Right atrium auricular region (tissue), 2 donors: ENCODE measurements around the gene STING1. TPM values are rescaled to one million over a fixed set of nuclear protein-coding genes. Genes with fewer than 3 reads are reported as not detected.
A peak's percentile ranks its signal among the peaks of the same experiment; 100 is the strongest.
"Not testable (repeated sequence)": the region's sequence is repeated elsewhere in the genome, so short reads cannot be mapped to it uniquely, and the experiment has no call there.

ENCODE experiments used
- DNase-seq: peaks from one replicate; pipeline ENCODE4 v3.0.0-alpha.2; 2019; ENCODE audit warnings: low spot score
- H3K27ac ChIP-seq, 2 donors: fragments of 200-600 bp; sonication (generic); 1 replicate in 1 of 2; 2 replicates in 1 of 2; pipeline ENCODE4 v1.5.1; 2016 to 2019
- H3K27me3 ChIP-seq, 2 donors: fragments of 200-600 bp; sonication (generic); one replicate each; pipeline versions ENCODE4 v1.5.1 to v1.6.0; 2017 to 2019
- H3K36me3 ChIP-seq: fragments of 200-600 bp; sonication (generic); one replicate; pipeline ENCODE4 v1.5.1; 2016
- H3K4me1 ChIP-seq, 2 donors: fragments of 200-600 bp; sonication (generic); one replicate each; pipeline versions ENCODE4 v1.5.1 to v1.6.0; 2017 to 2019
- H3K4me3 ChIP-seq, 2 donors: fragments of 200-600 bp; sonication (generic); 1 replicate in 1 of 2; 2 replicates in 1 of 2; pipeline ENCODE4 v1.5.1; 2017 to 2019; ENCODE audit warnings: mild to moderate bottlenecking in 1 of 2, moderate library complexity in 1 of 2
- H3K9me3 ChIP-seq, 2 donors: fragments of 200-600 bp; sonication (generic); one replicate each; pipeline ENCODE4 v1.5.1; 2019
- total RNA-seq, 2 donors: library from RNA; depleted of rRNA; stranded (reverse); fragments of >200 nt; gene quantifications; one replicate each; pipeline ENCODE4 v1.1.0, GENCODE V29; 2016
- TF ChIP-seq, protein P1 (sequence below), 2 donors: fragments of 200-600 bp; sonication (generic); IDR thresholded peaks; one replicate each; pipeline ENCODE4 v1.5.1; 2019; ENCODE audit warnings: antibody characterized with exemption in 2 of 2

The STING1 gene
- total RNA-seq, 2 donors from 2014 or later: 80.0 to 123 TPM

DNA sequence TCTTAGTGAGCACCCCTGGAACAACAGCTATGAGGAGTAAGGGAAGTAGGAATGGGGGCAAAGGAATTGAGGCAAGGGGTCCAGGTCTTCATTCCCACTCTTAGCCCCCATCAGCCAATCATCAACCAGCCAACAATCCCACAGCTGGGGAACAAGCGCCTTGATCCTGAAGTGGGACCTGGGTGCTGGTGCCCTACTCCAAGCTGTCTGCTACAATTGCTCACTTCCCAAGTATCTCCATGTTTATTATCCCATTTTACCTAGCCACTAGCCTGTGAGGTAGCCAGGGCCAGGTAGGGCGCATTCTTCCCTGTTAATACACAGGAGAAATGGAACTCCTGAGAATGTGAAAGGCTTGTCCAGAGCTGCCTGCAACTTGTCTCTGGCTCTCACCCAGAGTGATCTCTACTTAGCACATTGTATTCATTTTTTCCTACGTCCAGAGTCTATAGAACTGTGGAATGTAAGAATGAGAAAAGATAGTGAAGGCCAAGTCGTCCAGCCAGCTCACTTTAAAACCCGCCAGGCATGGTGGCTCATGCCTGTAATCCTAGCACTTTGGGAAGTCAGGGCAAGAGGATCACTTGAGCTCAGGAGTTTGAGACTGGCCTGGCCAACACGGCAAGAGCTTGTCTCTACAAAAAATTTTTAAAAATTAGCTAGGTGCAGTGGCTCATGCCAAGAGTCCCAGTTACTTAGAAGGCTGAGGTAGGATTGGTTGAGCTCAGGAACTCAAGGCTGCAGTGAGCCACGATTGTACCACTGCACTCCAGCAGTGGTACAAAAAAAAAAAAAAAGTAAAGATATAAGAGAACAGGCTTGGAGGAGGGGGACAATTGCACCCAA is 37.0 kb downstream of the STING1 start:
- no peak for DNase-seq
- Histone ChIP-seq H3K9me3 (no peaks in the 10 kb centered on the region), H3K27ac (peak overlapping the region in 1 of 2 donors; percentile 16), H3K27me3 (no peaks in the 10 kb centered on the region), H3K4me3 (no peak overlapping the region), H3K36me3 (no peaks in the 10 kb centered on the region), H3K4me1 (peaks cover 0 to 12% of the 10 kb centered on the region in 2 donors)
- TF ChIP-seq, protein P1, sequence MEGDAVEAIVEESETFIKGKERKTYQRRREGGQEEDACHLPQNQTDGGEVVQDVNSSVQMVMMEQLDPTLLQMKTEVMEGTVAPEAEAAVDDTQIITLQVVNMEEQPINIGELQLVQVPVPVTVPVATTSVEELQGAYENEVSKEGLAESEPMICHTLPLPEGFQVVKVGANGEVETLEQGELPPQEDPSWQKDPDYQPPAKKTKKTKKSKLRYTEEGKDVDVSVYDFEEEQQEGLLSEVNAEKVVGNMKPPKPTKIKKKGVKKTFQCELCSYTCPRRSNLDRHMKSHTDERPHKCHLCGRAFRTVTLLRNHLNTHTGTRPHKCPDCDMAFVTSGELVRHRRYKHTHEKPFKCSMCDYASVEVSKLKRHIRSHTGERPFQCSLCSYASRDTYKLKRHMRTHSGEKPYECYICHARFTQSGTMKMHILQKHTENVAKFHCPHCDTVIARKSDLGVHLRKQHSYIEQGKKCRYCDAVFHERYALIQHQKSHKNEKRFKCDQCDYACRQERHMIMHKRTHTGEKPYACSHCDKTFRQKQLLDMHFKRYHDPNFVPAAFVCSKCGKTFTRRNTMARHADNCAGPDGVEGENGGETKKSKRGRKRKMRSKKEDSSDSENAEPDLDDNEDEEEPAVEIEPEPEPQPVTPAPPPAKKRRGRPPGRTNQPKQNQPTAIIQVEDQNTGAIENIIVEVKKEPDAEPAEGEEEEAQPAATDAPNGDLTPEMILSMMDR (IDR thresholded peaks at IDR 0.05): no peak

DNA sequence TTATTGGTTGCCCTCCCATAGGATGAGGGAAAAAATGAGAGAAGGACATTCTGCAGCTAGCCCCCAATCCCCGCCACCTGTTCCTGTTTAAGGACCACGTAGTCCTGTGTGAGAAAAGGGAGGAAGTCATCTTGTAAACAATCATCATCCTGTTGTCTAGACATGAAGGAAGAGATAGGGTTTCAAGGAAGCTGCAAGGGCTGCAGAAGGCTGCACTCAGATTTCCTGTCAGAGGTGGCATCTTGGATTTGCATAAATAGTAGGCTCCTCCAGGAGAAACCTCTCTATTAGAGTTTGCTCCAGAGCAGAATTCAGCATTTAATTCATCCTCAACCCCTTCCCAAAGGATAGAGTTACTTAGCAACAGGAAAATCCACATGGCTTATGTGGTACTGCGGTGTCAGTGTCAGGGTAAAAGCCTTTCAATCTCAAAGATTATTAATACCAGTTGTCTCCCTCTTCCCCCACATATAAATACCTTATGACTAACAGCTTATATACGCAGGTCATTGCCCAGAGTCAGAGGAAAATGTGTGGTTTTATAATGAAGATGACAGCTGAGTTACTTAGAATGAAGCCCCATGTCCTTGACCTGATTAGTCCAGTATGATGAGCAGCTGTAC is 38.6 kb downstream of the STING1 start:
- Histone ChIP-seq H3K27me3 (no peaks in the 10 kb centered on the region), H3K36me3 (no peaks in the 10 kb centered on the region), H3K4me3 (no peak overlapping the region), H3K27ac (no peak overlapping the region), H3K9me3 (no peaks in the 10 kb centered on the region), H3K4me1 (peaks cover 0 to 18% of the 10 kb centered on the region in 2 donors)
- TF ChIP-seq, protein P1 (IDR thresholded peaks at IDR 0.05): no peak
- no peak for DNase-seq

DNA sequence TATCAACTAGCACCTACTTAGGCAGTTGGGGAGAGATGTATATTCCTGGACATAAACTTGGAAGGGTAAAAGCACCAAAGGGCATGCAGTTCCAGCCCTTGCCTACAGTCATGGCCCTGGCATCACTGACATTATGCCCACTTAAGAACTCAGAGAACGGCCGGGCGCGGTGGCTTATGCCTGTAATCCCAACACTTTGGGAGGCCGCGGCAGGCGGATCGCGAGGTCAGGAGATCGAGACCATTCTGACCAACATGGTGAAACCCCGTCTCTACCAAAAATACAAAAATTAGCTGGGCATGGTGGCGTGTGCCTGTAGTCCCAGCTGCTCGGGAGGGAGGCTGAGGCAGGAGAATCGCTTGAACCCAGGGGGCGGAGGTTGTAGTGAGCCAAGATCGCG is 42.1 kb downstream of the STING1 start:
- not testable (repeated sequence) for H3K27me3 ChIP-seq, DNase-seq
- H3K27ac ChIP-seq: peak overlapping the region; percentile 96 to 97

DNA sequence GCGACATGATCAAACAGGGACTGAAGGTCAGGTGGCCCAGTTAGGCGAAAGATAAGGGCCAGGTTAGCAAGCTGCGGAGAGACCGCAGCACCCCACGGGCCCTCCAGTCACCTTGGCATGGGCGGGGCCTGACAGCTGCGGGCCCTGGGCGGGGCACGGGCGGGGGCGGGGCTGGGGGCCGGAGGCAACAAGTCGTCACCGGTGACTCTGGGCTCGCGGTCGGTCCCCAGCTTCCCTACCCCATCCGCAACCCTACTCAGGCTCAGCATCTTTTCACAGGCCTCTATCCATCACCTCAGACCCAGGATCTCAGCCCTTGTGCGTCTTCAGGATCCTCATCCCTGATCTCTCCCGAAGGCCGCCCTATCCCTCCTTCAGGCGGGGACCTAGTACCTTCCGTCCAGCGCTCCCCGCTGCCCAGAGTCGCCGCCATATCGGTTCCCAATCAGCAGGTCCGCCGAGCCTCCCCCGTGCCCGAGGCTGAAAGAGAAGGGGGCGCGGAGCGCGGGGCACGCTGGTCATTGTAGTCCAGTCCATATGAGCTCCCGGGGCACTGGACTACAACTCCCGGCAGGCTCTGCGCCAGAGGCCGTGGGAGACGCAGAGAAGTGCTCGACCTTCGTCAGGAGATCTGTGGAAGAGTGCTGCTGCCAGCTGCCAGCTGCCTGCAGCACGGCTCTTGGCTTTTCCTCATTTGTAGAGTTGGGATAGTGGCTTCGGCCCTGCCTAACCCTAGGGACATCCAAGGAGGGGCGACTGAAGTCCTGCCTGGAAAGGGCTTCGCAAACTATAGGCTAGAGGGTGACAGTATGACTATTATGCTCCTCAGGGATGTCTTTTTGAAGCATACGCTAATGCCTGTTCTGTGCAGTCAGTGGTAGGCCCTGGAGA is 43.3 kb downstream of the STING1 start, which contains the start of gene DNAJC18:
Gene DNAJC18 (minus strand): TSS at position 513 of the 891 bp plus-strand sequence. CDS start 80 bp downstream, at position 433.
- Histone ChIP-seq H3K27me3 (no peaks in the 10 kb centered on the region), H3K9me3 (no peaks in the 10 kb centered on the region), H3K27ac (peak within 1 kb of the TSS; percentile 96 to 97), H3K36me3 (peaks cover 9% of the 10 kb centered on the region), H3K4me3 (peak within 1 kb of the TSS; percentile 76 to 87), H3K4me1 (peaks cover 0 to 13% of the 10 kb centered on the region in 2 donors)
- TF ChIP-seq, protein P1 (IDR thresholded peaks at IDR 0.05): no peak
- DNase-seq: peak; percentile 94

More for the DNA sequence above, 42.1 kb downstream of the STING1 start:
- not testable (repeated sequence) for H3K4me3 ChIP-seq, H3K36me3 ChIP-seq, H3K9me3 ChIP-seq
- H3K4me1 ChIP-seq: peaks cover 0 to 13% of the 10 kb centered on the region in 2 donors

DNA sequence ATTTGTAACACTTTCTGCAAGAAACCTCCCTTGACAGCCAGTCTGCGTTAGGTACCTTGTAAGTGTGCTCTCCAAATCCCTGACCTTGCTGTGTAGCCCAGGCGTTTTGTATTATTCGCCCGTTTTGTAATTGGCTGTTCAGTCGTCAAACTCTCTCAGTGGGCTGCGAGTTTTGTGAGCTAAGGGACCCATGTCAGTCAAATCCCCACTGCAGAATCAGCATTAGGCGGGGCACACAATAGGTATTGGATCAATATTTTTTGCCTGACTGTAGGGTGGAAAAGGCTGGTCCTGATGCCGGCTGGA is 43.9 kb downstream of the STING1 start:
- Histone ChIP-seq H3K9me3 (no peaks in the 10 kb centered on the region), H3K36me3 (peaks cover 15% of the 10 kb centered on the region), H3K4me1 (peaks cover 0 to 13% of the 10 kb centered on the region in 2 donors), H3K27me3 (no peaks in the 10 kb centered on the region), H3K27ac (peak overlapping the region; percentile 96 to 97), H3K4me3 (peak overlapping the region; percentile 76 to 87)
- TF ChIP-seq, protein P1 (IDR thresholded peaks at IDR 0.05): no peak
- no peak for DNase-seq
